ENCODE data around the gene ZNF416.
A peak's percentile ranks its signal among the peaks of the same experiment; 100 is the strongest.

ZNF416 gene

GRCh38 chr19:57560049-57560491, 18.6 kb downstream of the ZNF416 start:
- ATAC-seq = no peak
- TF ChIP-seq CREB5 (CRISPR knock-in tag; IDR thresholded peaks at IDR 0.05; ENCODE audit: low read depth) = no peak

- TF ChIP-seq TOX (CRISPR knock-in tag; IDR thresholded peaks at IDR 0.05; ENCODE audit: borderline replicate concordance) (no peak), PATZ1 (CRISPR knock-in tag; IDR thresholded peaks at IDR 0.05; ENCODE audit: borderline replicate concordance) (no peak), GLIS3 (CRISPR knock-in tag; IDR thresholded peaks at IDR 0.05) (no peak), OSR1 (CRISPR knock-in tag; IDR thresholded peaks at IDR 0.05) (no peak), ZNF565 (CRISPR knock-in tag; conservative IDR thresholded peaks at IDR 0.05; ENCODE audit: low read depth) (no peak), TCF4 (CRISPR knock-in tag; IDR thresholded peaks at IDR 0.05; ENCODE audit: borderline replicate concordance) (no peak), POU6F1 (CRISPR knock-in tag; IDR thresholded peaks at IDR 0.05; ENCODE audit: borderline replicate concordance, low read depth) (no peak), ISL1 (CRISPR knock-in tag; IDR thresholded peaks at IDR 0.05) (no peak)
Observed at GRCh38 chr19:57559404-57560025, 19.2 kb downstream of the ZNF416 start, which contains the start of gene ZNF550. TSS of gene ZNF550 (minus strand) at chr19:57559863. CDS start at chr19:57559682, 181 bp downstream.

GRCh38 chr19:57559008-57559403, 19.7 kb downstream of the ZNF416 start:
- ATAC-seq = peak; percentile 67

More at GRCh38 chr19:57559404-57560025, 19.2 kb downstream of the ZNF416 start, which contains the start of gene ZNF550:
- peak; percentile 100 for ATAC-seq

GRCh38 chr19:57558525-57558924, 20.2 kb downstream of the ZNF416 start:
- peak; percentile 8 for ATAC-seq
- TF ChIP-seq ZFP30 (CRISPR knock-in tag; IDR thresholded peaks at IDR 0.05) = no peak
- no peak for TF ChIP-seq ZNF565 (CRISPR knock-in tag; conservative IDR thresholded peaks at IDR 0.05; ENCODE audit: low read depth)
- TF ChIP-seq ZC3H10 (CRISPR knock-in tag; IDR thresholded peaks at IDR 0.05) = no peak
- TF ChIP-seq POU6F1 (CRISPR knock-in tag; IDR thresholded peaks at IDR 0.05; ENCODE audit: borderline replicate concordance, low read depth) = no peak

More at GRCh38 chr19:57559008-57559403, 19.7 kb downstream of the ZNF416 start:
- no peak for TF ChIP-seq ESRRG (CRISPR knock-in tag; IDR thresholded peaks at IDR 0.05)
- TF ChIP-seq POU6F1 (CRISPR knock-in tag; IDR thresholded peaks at IDR 0.05; ENCODE audit: borderline replicate concordance, low read depth) = no peak
- TF ChIP-seq TCF4 (CRISPR knock-in tag; IDR thresholded peaks at IDR 0.05; ENCODE audit: borderline replicate concordance) = no peak
- no peak for TF ChIP-seq ZC3H10 (CRISPR knock-in tag; IDR thresholded peaks at IDR 0.05)
- no peak for TF ChIP-seq CSRNP3 (CRISPR knock-in tag; IDR thresholded peaks at IDR 0.05)

GRCh38 chr19:57557659-57558058, 21.1 kb downstream of the ZNF416 start:
- ATAC-seq = no peak
- no peak for TF ChIP-seq CSDC2 (CRISPR knock-in tag; IDR thresholded peaks at IDR 0.05)
- TF ChIP-seq ZNF70 (CRISPR knock-in tag; IDR thresholded peaks at IDR 0.05) = no peak
- TF ChIP-seq ZNF565 (CRISPR knock-in tag; conservative IDR thresholded peaks at IDR 0.05; ENCODE audit: low read depth) = no peak
- no peak for TF ChIP-seq ESRRG (CRISPR knock-in tag; IDR thresholded peaks at IDR 0.05)
- no peak for TF ChIP-seq CREB5 (CRISPR knock-in tag; IDR thresholded peaks at IDR 0.05; ENCODE audit: low read depth)
- no peak for TF ChIP-seq ISL1 (CRISPR knock-in tag; IDR thresholded peaks at IDR 0.05)
- no peak for TF ChIP-seq TOX (CRISPR knock-in tag; IDR thresholded peaks at IDR 0.05; ENCODE audit: borderline replicate concordance)
- no peak for TF ChIP-seq PPARA (CRISPR knock-in tag; IDR thresholded peaks at IDR 0.05; ENCODE audit: borderline replicate concordance)
- TF ChIP-seq RARB (CRISPR knock-in tag; IDR thresholded peaks at IDR 0.05) = no peak
- TF ChIP-seq GLIS3 (CRISPR knock-in tag; IDR thresholded peaks at IDR 0.05) = no peak
- TF ChIP-seq PATZ1 (CRISPR knock-in tag; IDR thresholded peaks at IDR 0.05; ENCODE audit: borderline replicate concordance) = no peak

Measured in SK-N-SH treated with all-trans-retinoic acid at 6 μM for 48 hours (cell line).